Measurements from ENCODE around the gene TMEM229B. TPM values are rescaled to one million over a fixed set of nuclear protein-coding genes. Genes with fewer than 3 reads are reported as not detected.

The TMEM229B gene
- polyA plus RNA-seq, 1 of the 3 experiments (the other 2 are of a cell fraction): 0.16 TPM

DNA sequence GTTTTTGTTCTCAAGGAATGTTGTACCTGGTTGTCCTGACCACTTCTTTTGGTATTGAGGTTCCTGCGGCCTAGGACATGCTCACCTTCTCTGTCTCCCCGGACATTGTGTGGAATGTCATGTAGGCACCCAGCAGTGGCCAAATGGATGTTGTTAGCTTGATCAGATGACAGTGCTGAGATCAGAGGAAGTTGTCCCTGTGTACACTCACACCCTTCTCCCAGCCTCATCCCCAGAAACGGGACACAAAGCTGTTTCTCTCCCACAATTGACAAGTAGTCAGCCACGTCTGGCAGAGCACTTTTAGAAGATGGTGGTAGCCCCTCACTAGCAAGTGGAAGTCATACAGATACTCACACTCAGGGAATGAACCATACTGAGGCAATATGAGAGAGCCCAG lies 47.6 kb upstream of the TMEM229B start:
- Histone ChIP-seq H3K9me3 (no peaks in the 10 kb centered on the region), H3K4me1 (ENCODE audit: control insufficient read depth in 1 of 2, insufficient read depth in 2 of 2, low read depth in 1 of 2, low read length in 1 of 2) (no peaks in the 10 kb centered on the region; a peak in 1 of 4 replicates), H3K4me3 (ENCODE audit: low read depth in 2 of 2, low read length in 1 of 2) (no peak overlapping the region), H4K20me1 (ENCODE audit: insufficient read depth) (no peaks in the 10 kb centered on the region), H3K9me2 (no peaks in the 10 kb centered on the region), H3K9ac (no peak overlapping the region), H3F3A (replicated peaks; ENCODE audit: insufficient read depth) (no peaks in the 10 kb centered on the region), H3K79me2 (ENCODE audit: insufficient read depth) (no peaks in the 10 kb centered on the region), H3K4me2 (no peak overlapping the region), H3K27ac (ENCODE audit: low read depth in 2 of 2, low read length in 1 of 2) (no peak overlapping the region), H3K27me3 (ENCODE audit: insufficient read depth) (peaks cover 4% of the 10 kb centered on the region; the same call in 1 of the 2 replicates), H3K36me3 (replicated peaks in 1 of 2; ENCODE audit: control insufficient read depth in 1 of 2, insufficient read depth in 2 of 2, low read length in 1 of 2) (no peaks in the 10 kb centered on the region), H2AFZ (ENCODE audit: low read depth) (no peak overlapping the region)
- WGBS (ENCODE audit: low lambda C conversion rate): 81% methylated on average over 4 of the region's 4 CpGs
- CTCF ChIA-PET: interaction anchor here (1.6 to 2.1 kb wide), 2 partner anchors 10 to 35 kb away, joined by 6 to 8 read pairs; no protein-coding TSS in a partner anchor
- no peak for DNase-seq
- TF ChIP-seq RFX5 (IDR thresholded peaks at IDR 0.05; ENCODE audit: low read length) (no peak), JUND (IDR thresholded peaks at IDR 0.05) (no peak), NRF1 (IDR thresholded peaks at IDR 0.05; ENCODE audit: low read depth, low read length) (no peak), FOXJ3 (CRISPR knock-in tag; IDR thresholded peaks at IDR 0.05) (no peak), CHD2 (IDR thresholded peaks at IDR 0.05; ENCODE audit: low read length, partially characterized antibody) (no peak), CTCF (IDR thresholded peaks at IDR 0.05) (no peak), PBX3 (IDR thresholded peaks at IDR 0.05) (no peak), SIN3A (IDR thresholded peaks at IDR 0.05; ENCODE audit: borderline replicate concordance, low read depth, low read length) (no peak), EZH2phosphoT487 (IDR thresholded peaks at IDR 0.05; ENCODE audit: borderline replicate concordance, low read depth) (no peak), TCF12 (IDR thresholded peaks at IDR 0.05) (no peak), RXRA (IDR thresholded peaks at IDR 0.05; ENCODE audit: borderline replicate concordance, low read depth) (no peak), GATA2 (CRISPR knock-in tag; IDR thresholded peaks at IDR 0.05) (no peak), RCOR1 (IDR thresholded peaks at IDR 0.05; ENCODE audit: low read length) (no peak), IRF3 (IDR thresholded peaks at IDR 0.05; ENCODE audit: low read depth, low read length) (no peak), GABPA (IDR thresholded peaks at IDR 0.05; ENCODE audit: low read depth) (no peak), NFIC (IDR thresholded peaks at IDR 0.05; ENCODE audit: borderline replicate concordance) (no peak), EP300 (IDR thresholded peaks at IDR 0.05; ENCODE audit: borderline replicate concordance in 1 of 2, low read depth in 1 of 2, low read length in 1 of 2) (no peak)
- TF ChIP-seq, protein P1, sequence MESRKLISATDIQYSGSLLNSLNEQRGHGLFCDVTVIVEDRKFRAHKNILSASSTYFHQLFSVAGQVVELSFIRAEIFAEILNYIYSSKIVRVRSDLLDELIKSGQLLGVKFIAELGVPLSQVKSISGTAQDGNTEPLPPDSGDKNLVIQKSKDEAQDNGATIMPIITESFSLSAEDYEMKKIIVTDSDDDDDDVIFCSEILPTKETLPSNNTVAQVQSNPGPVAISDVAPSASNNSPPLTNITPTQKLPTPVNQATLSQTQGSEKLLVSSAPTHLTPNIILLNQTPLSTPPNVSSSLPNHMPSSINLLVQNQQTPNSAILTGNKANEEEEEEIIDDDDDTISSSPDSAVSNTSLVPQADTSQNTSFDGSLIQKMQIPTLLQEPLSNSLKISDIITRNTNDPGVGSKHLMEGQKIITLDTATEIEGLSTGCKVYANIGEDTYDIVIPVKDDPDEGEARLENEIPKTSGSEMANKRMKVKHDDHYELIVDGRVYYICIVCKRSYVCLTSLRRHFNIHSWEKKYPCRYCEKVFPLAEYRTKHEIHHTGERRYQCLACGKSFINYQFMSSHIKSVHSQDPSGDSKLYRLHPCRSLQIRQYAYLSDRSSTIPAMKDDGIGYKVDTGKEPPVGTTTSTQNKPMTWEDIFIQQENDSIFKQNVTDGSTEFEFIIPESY (IDR thresholded peaks at IDR 0.05; ENCODE audit: borderline replicate concordance, low read depth): no peak
- POLR2A ChIA-PET: no interaction called here

Measured in SK-N-SH (cell line).